HS-27A (cell line): ENCODE results near the gene ADGRV1.
"Not testable (repeated sequence)": the region's sequence is repeated elsewhere in the genome, so short reads cannot be mapped to it uniquely, and the experiment has no call there.

Source experiments
- DNase-seq: peaks from one replicate; pipeline ENCODE4 v3.0.0-alpha.2; 2012; ENCODE audit warnings: low read depth, missing footprints

The ADGRV1 gene

GRCh38 chr5:91032125-91032524 is 473.5 kb downstream of the ADGRV1 start:
- DNase-seq: no peak

GRCh38 chr5:91033370-91033769 is 474.8 kb downstream of the ADGRV1 start:
- DNase-seq: no peak

DNA sequence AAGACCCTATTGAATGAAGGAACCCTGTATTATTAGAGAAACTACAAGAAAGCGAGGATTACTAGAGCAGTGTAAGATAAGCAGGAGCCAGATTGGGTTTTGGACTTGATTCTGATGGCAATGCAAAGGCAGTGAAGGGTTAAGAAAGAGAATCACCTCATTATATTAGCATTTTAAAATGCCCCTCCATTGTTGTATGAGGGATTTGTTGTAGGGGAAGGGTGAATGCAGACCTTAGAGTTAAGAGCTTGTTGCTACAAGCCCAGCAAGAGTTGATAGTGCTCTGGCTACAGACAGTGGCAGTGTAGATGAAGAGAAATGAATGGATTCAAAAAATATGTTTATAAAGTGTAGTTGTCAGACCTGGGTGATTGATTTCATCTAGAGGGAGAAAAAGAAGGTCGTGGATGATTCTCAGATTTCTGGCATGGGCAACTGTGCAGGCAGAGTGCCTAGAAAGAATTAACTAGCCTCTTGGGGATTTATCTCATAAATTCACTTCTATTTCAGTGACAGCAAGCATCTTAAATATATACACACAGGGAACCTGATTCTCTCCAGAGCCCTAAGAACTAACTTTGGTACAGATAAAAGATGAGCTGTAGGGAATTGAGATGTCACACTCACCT is 479.7 kb downstream of the ADGRV1 start:
- DNase-seq: no peak

DNA sequence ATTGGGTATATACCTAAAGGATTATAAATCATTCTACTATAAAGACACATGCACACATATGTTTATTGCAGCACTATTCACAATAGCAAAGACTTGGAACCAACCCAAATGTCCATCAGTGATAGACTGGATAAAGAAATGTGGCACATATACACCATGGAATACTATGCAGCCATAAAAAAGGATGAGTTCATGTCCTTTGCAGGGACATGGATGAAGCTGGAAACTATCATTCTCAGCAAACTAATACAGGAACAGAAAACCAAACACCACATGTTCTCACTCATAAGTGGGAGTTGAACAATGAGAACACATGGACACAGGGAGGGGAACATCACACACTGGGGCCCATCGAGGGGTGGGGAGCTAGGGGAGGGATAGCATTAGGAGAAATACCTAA is 482.5 kb downstream of the ADGRV1 start:
- not testable (repeated sequence) for DNase-seq

GRCh38 chr5:91042247-91042935 is 483.8 kb downstream of the ADGRV1 start:
- no peak for DNase-seq

GRCh38 chr5:91042936-91043255 is 484.3 kb downstream of the ADGRV1 start:
- no peak for DNase-seq

DNA sequence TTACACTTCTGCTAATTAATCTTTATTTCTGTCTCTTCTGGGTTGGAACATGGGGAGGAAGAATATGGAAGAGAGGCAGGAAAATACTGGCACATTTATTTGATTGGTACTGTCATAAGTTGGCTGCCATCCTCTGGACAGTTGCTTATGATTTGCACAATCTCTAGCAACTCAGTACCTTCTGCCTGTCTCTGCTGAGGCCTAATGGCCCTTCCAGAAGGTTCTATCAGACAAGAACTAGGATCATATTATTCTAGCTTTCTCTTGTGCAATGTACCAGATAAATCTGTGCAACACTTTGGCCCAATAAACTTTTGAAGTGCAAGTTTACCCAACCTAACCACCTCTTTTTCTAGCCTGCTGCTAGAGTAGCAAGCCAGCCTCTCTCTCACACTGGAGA is 489.5 kb downstream of the ADGRV1 start:
- DNase-seq: no peak

DNA sequence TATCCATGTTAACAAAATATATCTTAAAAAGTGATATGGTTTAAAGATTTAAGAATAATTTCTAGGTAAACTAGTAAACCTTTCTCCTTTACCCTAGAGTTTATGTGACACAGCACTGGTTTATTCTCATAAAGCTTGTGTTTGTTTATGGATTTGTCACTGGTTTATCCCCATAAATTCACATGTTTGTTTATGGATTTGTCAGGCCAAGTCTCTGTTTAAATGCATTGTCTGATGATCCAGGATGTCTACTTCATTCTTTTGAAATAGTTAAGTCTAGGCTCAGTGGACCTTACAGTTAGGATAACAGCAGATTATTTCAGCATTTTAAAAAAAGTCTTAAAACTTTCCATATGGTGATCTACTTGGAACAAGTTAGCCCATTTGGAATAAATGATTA is 490.5 kb downstream of the ADGRV1 start:
- DNase-seq: no peak

DNA sequence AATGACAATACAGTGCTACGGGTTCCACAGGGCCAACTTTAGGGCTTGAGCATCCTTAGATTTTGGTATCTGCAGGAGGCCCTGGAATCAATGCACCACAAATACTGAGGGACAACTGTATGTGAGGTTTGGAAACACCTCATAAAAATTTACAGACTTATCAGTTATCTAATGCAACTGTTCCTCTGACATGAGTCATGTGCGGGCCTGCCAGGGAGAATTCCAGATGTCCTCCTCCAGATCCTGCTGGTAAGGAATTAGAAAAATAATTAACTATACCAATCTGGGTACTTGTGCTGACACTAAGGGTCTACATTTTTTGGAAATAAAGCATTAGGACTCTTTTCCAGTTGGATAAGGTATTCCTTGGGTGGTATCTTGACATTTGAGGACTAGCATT is 491.2 kb downstream of the ADGRV1 start:
- no peak for DNase-seq

DNA sequence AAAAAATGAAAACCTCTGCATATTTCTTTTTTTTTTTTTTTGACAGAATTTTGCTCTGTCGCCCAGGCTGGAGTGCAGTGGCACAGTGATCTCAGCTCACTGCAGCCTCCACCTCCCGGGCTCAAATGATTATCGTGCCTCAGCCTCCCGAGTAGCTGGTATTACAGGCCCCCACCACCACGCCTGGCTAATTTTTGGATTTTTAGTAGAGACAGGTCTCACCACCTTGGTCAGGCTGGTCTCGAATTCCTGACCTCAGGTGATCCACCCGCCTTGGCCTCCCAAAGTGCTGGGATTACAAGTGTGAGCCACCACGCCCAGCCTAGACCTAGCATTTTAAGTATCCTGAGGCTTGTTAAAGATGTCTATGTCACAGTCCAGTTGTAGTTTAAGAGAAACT is 493.8 kb downstream of the ADGRV1 start:
- DNase-seq: not testable (repeated sequence)

- DNase-seq: no peak
These were observed 494.6 kb downstream of the ADGRV1 start for GRCh38 chr5:91052977-91053740.

- DNase-seq: no peak
These were observed 495.1 kb downstream of the ADGRV1 start for GRCh38 chr5:91053741-91054025.

DNA sequence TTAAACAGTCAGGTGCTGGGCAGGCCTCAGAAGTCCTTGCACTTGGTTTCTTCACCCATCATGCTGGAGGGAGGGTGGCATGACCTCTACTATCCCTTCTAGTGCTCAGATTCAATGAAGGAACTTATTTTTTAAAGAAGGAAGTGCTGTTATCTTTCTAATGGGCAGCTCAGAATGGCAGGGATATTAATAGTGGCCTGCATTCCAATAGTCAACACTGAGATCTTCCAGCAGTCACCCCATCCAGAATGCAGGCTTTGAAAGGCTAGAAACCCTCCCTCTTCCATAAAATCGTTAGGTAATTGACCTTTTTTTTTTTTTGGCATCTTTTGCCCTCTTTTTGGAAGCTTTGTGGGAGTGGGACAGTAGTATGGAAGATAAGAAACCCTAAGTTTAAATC is 499.6 kb downstream of the ADGRV1 start:
- DNase-seq: no peak

DNA sequence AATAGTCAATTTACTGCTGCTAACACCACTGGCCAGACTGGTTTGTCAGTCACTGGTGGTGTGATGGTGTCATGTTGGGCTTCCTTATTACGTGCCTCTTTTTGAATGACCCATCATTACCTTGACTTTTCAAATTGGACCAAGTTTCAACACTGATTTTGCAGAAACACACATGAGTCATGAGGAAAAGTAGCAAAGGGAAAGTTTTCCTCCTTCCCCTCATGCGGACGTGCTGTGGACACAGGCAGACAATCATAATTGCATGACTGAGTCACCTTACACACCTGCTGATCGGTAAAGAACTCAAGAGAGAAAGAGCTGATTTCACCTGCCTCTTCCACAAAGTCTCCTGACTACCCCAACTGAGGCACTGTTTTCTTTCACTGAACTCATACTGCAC is 500.0 kb downstream of the ADGRV1 start:
- no peak for DNase-seq

DNA sequence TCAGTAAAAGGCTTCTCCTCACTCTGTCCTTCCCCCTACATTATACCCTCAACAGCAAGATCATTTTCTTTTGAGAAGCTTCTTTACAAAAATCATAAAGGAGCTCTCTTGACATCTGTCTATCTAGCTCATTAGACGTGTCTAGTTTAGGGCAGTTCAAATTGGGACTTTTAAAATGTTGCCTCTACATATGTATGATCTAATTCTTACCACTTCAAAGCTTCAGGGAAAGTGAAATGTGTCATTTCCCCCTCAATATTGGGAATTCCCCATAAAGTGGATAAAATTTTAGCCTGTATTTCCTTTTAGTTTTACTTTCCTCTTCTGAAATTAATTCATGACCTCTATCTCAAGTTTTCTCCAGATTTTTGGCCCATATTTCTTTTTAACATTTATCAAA is 500.8 kb downstream of the ADGRV1 start:
- no peak for DNase-seq

DNA sequence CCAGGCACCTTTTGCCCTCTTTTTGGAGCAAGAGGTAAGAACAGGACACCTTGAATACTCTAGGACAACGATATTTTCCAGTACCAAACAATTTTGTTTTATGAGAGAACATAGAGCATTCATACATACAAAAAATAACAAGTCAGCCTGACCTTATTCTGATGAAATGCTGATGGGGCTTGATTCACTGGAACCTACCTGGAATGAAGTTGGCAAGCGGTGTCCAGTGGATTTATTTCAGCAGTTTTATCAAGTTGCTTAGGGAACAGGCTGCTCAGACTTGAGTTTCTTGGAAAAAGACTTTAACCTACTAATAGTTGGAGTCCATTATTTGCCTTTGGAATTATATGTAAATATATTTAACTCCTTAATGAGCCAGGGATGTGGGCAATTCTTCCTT is 502.5 kb downstream of the ADGRV1 start:
- no peak for DNase-seq

- no peak for DNase-seq
These were observed 503.5 kb downstream of the ADGRV1 start for GRCh38 chr5:91061946-91062562.

DNA sequence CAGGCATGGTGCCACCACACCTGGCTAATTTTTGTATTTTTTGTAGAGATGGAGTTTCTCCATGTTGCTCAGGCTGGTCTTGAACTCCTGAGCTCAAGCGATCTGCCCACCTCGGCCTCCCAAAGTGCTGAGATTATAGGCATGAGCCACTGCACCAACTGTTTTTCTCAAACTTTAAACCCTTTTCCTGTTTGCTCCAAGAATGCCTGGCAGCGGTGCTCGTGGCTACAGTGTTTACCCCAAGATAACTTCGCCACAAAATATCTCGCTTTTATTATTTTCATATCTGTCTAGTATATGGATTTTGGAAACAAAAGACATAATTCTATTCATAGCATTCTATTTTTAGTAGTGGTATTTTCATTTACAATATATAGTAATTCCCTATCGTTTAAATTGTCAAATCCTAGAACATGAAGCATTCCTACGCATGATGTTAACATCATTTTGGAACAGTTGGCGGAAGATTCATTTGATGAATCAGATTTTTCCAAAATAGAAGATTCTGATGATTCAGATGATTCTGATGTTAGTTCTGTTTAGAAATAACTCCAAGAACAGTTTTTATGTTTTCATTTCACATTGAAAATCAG is 504.6 kb downstream of the ADGRV1 start:
- not testable (repeated sequence) for DNase-seq

DNA sequence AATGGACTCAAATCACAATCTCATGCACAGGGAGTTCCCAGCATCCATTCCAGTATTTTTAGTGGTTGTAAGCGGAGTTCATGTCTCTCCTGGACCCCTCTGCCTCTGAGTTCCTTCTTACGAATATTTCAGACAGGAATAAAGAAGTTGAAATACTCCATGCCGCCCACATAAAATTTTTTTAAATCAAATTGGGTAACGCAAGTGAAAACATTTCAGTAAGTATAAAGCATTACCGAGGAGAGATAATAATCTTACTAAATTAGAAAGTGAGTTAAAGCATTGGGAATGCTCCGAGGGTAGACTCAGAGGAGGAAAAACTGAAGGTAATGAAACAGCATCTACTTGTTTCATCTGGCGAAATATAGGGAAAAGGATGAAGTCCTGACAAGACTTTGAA is 506.9 kb downstream of the ADGRV1 start:
- no peak for DNase-seq

DNA sequence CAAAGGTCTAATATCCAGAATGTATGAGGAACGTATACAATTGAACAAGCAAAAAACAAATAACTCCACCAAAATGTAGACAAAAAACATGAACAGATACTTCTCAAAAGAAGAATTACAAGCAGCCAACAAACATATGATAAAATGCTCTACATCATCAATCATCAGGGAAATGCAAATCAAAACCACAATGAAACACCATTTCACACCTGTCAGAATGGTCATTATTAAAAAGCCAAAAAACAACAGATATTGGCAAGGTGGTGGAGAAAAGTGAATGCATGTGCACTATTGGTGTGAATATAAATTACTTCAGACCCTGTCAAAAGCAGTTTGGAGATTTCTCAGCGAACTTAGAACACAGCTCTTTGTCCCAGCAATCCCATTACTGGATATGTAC is 510.8 kb downstream of the ADGRV1 start:
- no peak for DNase-seq

DNA sequence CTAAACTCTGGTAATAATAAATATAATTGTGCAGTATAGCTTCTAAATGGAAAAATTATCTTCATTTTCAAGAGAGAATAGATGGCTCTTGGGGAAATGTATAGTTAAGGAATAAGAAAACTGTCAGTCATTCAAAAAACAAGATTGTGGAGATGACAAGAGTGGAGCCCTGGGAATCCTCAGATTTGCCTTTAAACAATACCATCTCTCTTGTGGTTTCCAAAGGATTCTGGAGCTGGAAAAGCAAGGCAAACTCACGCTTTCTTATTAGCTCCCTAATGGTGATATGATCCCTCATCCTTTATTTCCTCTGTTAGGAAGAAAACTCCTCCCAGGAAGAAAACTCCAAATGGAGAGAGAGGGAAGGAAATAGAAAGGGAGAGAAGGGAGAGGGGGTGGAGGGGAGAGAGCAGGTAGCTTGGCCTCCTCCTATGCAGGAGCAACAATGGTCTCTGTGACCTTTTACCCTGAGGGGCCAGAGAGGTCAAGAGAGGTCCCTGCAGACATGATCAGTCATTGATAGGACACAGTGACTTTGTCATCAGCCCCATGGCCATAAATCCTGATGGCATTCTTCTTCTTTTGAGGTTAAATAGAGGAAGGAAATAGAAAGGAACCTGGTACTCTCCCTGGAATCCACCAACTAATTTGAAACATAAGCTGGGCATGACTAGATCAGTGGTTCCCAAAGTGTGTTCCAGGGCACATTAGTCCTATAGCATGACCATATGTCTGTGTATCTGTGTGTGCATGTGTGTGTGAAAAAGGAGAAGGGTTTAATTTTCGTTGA is 512.4 kb downstream of the ADGRV1 start:
- DNase-seq: no peak

GRCh38 chr5:91072881-91073280 is 514.3 kb downstream of the ADGRV1 start:
- no peak for DNase-seq
